ENCODE data around the gene IQGAP1. TPM values are rescaled to one million over a fixed set of nuclear protein-coding genes. Genes with fewer than 3 reads are reported as not detected.

IQGAP1 gene
- total and polyA plus RNA-seq, 4 donors, result 9.2 to 50.1 (median 24.5) TPM

GRCh38 chr15:90465930-90466567, 78.0 kb downstream of the IQGAP1 start:
- no peak for DNase-seq (ENCODE audit: low spot score)
- Histone ChIP-seq H3K9me3 (ENCODE audit: control insufficient read depth in 4 of 4, low read length in 3 of 4) (no peaks in the 10 kb centered on the region), H3K9ac (ENCODE audit: low read depth in 1 of 2, low read length in 2 of 2) (no peak overlapping the region), H3K4me1 (ENCODE audit: control insufficient read depth in 4 of 4, insufficient read depth in 4 of 4, low read length in 3 of 4) (no peaks in the 10 kb centered on the region), H3K27ac (ENCODE audit: low read depth in 1 of 2, low read length in 2 of 2) (no peak overlapping the region), H3K36me3 (ENCODE audit: control insufficient read depth in 4 of 4, insufficient read depth in 3 of 4, low read depth in 1 of 4, low read length in 3 of 4) (peaks cover 0 to 6% (median 2%) of the 10 kb centered on the region in 4 donors), H3K27me3 (ENCODE audit: control insufficient read depth in 4 of 4, insufficient read depth in 4 of 4, low read length in 3 of 4) (no peaks in the 10 kb centered on the region), H3K4me3 (ENCODE audit: low read depth in 1 of 3, low read length in 3 of 3) (no peak overlapping the region)
- 94% methylated on average over 3 of the region's 3 CpGs for WGBS
- TF ChIP-seq, protein P1, sequence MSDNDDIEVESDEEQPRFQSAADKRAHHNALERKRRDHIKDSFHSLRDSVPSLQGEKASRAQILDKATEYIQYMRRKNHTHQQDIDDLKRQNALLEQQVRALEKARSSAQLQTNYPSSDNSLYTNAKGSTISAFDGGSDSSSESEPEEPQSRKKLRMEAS (IDR thresholded peaks at IDR 0.05), result no peak

DNA sequence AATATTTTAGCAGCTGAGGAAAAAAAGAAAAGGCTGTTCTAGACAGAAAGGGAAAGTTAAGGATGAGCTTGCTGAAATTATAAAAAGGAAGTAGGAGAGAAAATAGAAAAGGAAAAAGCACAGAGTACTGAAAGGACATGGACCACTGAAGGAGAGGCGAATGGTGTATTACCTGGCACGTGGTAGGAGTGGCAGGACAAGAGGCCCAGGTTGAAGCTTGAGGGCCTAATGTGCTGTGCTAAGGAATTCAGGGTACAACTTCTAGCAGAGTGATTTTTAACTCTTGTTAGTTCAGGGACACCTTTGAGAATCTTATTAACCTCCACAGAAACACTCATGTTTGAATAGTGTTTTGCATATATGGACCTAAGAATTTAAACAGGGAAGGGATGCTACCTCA, 81.7 kb downstream of the IQGAP1 start:
- no peaks in the 10 kb centered on the region for H3K9me3 ChIP-seq (ENCODE audit: control insufficient read depth in 4 of 4, low read length in 3 of 4)
- H3K27ac ChIP-seq (ENCODE audit: low read depth in 1 of 2, low read length in 2 of 2), result no peak overlapping the region
- no peak for DNase-seq (ENCODE audit: low spot score)
- WGBS, result 96% methylated on average over 2 of the region's 2 CpGs
- TF ChIP-seq RAD21 (IDR thresholded peaks at IDR 0.05) (no peak), RXRA (IDR thresholded peaks at IDR 0.05) (no peak), FOXA2 (IDR thresholded peaks at IDR 0.05) (no peak), HNF4A (conservative IDR thresholded peaks at IDR 0.05) (no peak), YY1 (IDR thresholded peaks at IDR 0.05) (no peak), TAF1 (conservative IDR thresholded peaks at IDR 0.05) (no peak), GABPA (IDR thresholded peaks at IDR 0.05 in 1 of 2, conservative IDR thresholded peaks at IDR 0.05 in 1 of 2) (no peak), FOXA1 (IDR thresholded peaks at IDR 0.05) (no peak), SP1 (IDR thresholded peaks at IDR 0.05) (no peak), EGR1 (IDR thresholded peaks at IDR 0.05; ENCODE audit: low read depth in 2 of 2) (no peak), JUND (IDR thresholded peaks at IDR 0.05) (no peak), HNF4G (IDR thresholded peaks at IDR 0.05) (no peak), ZBTB33 (IDR thresholded peaks at IDR 0.05) (no peak), NR2F2 (IDR thresholded peaks at IDR 0.05) (no peak), REST (IDR thresholded peaks at IDR 0.05) (no peak), ATF3 (IDR thresholded peaks at IDR 0.05) (no peak)
- TF ChIP-seq, protein P2, sequence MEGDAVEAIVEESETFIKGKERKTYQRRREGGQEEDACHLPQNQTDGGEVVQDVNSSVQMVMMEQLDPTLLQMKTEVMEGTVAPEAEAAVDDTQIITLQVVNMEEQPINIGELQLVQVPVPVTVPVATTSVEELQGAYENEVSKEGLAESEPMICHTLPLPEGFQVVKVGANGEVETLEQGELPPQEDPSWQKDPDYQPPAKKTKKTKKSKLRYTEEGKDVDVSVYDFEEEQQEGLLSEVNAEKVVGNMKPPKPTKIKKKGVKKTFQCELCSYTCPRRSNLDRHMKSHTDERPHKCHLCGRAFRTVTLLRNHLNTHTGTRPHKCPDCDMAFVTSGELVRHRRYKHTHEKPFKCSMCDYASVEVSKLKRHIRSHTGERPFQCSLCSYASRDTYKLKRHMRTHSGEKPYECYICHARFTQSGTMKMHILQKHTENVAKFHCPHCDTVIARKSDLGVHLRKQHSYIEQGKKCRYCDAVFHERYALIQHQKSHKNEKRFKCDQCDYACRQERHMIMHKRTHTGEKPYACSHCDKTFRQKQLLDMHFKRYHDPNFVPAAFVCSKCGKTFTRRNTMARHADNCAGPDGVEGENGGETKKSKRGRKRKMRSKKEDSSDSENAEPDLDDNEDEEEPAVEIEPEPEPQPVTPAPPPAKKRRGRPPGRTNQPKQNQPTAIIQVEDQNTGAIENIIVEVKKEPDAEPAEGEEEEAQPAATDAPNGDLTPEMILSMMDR (IDR thresholded peaks at IDR 0.05; ENCODE audit: low read depth, low read length, missing input control), result no peak
- TF ChIP-seq, protein P1 (IDR thresholded peaks at IDR 0.05), result no peak
- no peak overlapping the region for H3K4me3 ChIP-seq (ENCODE audit: low read depth in 1 of 3, low read length in 3 of 3)
- no peak overlapping the region for H3K9ac ChIP-seq (ENCODE audit: low read depth in 1 of 2, low read length in 2 of 2)
- H3K36me3 ChIP-seq (ENCODE audit: control insufficient read depth in 4 of 4, insufficient read depth in 3 of 4, low read depth in 1 of 4, low read length in 3 of 4), result peaks cover 0 to 20% (median 11%) of the 10 kb centered on the region in 4 donors
- no peaks in the 10 kb centered on the region for H3K27me3 ChIP-seq (ENCODE audit: control insufficient read depth in 4 of 4, insufficient read depth in 4 of 4, low read length in 3 of 4)
- no peaks in the 10 kb centered on the region for H3K4me1 ChIP-seq (ENCODE audit: control insufficient read depth in 4 of 4, insufficient read depth in 4 of 4, low read length in 3 of 4)

Data from liver (tissue), 9 donors.